GM19438 (cell line): ENCODE measurements around the gene LHX1.

Source experiments
- ATAC-seq: cut with Tn5 transposase; IDR thresholded peaks from one replicate; pipeline ENCODE4 v1.9.1; 2021; ENCODE audit warnings: low read depth; ENCODE audit not compliant: unreplicated experiment

LHX1 gene

GRCh38 chr17:36921095-36921851 lies 16.0 kb upstream of the LHX1 start:
- no peak for ATAC-seq

DNA sequence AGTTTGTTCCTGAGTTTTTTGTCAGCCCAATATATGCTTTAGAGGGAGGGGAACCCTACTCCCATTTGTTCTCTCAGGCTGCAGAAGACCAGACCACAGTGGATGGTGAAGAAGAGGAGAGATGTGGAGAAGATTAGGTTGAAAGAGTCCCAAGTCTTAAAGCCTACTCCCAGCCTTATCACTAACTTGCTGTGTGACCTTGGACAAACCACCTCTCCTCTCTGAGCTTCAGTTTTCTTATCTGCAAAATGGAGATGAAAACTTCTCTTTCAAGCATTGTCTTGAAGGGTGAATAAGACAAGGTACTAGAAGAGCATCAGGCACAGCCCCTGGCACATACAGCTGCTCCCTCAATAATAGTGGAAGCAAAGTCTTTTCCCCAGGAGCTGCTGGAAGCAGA lies 15.1 kb upstream of the LHX1 start:
- ATAC-seq, result no peak

DNA sequence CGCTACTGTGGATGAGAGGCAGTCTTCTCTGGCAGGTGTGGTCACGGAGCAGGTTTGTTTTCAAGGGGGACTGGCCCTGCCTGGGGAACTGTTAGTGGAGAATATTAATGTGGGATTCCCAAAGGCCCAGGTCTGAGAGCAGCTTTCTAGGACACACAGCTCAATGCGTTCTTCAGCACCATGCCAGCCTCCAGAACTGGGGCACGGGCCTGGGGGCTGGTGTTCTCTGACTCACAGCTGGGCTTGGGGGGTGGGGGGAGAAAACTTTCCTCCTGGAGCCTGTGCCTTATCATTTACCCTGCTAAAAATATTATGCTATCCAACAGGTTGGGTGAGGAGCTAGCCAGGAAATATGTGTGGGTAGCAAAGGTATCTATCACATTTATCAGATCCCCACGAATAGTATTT lies 13.5 kb upstream of the LHX1 start:
- no peak for ATAC-seq

DNA sequence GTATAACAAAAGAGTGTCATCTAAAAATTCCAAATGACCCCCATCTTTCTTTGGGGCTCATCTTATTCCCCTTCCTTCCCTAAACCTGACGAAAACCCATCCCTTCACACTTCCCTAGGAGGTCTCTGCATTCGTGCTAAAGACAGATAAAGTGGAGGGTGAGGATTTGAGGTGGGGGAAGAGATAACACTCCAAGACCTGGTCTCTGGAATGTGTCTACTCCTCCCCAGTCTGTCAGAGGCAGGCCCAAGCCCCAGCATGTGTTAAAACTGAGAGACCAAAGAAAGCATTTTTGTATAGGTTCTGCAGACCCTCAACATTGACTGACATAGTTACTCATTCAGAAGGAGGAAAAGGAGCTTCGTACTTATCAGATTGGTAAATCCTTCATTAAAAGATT lies 11.0 kb upstream of the LHX1 start:
- ATAC-seq, result no peak

DNA sequence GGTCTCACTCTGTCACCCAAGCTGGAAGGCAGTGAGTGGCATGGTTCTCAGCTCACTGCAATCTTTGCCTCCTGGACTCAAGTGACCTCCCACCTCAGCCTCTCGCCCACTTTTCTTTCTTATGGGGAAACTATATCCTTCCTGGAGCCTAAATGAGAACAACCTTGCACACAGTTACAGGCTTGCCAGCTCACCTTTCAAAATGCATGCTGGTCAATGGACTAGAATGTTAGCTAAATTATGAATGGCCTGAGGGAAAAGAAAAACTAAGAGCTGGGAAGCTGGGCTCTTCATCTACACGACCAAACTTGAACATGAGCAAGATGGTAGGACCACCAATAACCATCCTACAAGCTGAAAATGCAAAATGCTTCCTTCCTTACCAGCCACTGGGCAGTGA lies 10.6 kb upstream of the LHX1 start:
- no peak for ATAC-seq

DNA sequence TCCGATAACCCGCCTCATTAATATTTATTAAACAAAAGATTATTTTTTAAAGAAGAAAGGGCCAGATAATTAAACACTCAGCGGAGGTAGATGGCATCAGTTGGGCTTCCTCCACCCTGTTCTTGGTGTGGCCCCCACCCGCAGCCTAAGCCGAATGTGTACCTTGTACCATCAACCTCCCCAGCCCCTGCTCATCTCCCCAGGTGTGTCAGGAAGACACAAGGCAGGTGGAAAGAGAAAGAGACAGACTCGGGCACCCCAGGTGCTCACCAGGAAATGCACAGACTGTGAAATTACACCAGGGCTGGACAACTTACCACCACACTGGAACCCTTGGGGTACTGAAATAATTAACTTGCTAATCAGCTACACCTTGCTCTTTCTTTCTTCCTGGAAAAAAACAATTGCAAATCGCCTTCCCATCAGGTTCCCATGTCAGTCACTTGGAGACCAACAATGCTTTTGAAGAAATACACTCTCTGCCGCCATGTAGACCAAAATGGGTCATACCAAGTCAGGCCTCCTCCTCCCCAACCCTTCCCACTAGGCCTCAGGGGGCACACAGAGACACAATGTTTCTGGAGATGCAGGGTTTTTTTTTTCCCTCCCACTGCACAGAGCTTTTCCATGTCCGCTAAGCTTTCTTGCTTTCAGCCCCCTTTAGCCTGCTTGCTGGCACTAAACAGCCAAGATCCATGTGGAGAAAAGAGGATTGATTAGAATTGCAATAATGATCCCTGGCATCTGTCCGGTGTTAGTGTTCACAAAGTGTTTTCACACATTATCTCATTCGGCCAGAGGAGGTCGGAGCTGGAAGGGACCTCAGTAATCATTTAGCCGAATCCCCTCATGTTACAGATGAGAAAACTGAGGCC lies 8.6 kb upstream of the LHX1 start:
- no peak for ATAC-seq

DNA sequence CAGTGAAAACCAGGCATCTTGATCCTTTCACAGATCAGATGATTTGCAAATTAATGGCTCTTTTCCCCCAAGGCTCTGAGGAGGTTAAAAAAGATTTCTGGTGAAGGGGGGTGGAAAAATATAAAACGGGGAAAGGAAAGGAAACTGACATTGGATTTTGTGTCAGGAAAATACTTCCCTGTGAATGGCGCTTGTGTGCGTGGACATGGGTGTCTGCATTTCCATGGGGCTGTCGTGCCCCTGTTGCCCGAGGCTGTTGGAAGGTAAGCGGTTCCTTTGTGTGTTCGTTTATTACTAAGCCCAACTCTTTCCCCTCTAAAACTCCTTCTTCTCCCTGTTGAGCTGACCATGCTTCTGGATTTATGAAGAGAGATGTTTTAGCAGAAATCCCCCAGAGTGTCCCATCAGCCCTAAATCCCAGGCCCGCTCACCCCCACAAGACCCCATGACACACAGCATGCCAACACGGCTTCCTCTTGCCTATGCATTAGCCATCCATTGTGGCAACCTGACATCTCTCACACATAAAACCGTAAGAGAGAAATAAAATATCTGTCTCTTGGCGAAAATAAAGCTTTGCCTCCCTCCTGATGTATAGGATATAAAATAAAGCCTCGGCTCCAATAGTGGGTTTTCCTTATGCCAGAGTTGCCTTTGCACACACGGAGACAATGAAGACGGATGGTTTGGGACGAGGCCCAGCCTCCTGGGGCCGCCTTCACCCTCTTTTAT lies 7.3 kb upstream of the LHX1 start:
- no peak for ATAC-seq

DNA sequence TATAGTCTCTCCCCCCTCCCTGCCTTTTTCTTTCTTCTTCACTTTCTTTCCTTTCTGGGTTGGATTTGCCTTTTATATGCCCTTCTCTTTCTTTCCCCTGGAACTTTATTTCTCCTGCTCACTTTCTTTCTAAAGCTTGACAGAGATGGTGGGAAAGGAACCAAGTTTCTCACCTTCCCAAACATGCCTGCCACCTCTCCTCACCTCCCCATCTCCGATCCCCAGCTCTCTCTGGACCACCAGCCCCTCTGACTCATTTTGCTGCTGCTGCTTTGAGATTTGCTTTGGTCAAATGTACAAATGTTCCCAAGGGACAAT lies 6.7 kb upstream of the LHX1 start:
- ATAC-seq, result no peak

- ATAC-seq, result no peak
Measured at GRCh38 chr17:36931096-36931696, 6.1 kb upstream of the LHX1 start.

DNA sequence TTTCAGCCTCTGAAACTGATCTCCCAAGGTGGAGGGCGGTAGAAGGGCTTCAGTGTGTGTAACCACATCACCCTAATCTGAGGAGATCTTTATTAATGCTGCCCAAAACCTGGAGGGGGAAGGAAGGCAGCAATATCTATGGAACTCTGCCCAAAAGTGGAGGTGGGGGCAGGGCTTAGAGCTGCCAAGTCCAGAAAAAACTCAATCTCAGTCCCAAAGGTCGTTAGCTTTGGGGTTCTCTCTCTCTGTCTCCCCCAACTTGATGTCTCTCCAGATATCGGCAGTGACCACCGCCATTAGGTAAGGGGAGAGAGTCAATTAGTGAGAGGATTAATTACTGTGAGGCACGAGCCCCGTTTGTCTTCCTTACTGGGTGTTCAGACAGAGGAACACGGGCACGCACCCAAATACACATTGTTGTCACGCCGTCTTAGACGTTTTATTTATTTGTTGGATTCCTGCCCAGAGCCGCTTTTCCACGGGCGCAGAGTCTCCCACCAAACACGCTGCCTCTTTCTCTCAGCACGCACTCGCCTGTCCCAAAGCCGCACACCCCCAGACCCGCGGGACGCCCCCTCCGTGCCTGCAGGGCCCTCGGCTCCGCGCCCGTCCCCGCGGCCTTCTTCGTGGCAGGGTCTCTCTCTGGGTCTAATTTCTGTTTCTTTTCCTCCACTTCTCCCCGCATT lies 5.4 kb upstream of the LHX1 start:
- no peak for ATAC-seq

DNA sequence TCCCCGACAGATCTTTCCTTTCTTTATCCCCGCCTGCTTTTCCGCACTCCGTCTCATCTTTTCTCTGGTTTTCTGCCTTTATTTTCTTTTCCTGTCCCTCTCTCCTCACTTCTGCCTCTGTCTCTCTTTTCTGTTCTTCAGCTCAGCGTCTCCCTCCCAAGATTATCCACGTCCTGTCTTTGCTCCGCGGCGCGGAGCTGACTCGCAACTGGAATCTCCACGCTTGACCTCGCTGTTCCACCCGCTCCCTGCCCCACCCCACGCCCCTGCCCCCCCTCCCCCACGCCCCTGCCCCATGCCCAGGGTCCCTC lies 4.9 kb upstream of the LHX1 start:
- no peak for ATAC-seq

- ATAC-seq, result no peak
Measured at GRCh38 chr17:36932694-36933511, 4.4 kb upstream of the LHX1 start.

- ATAC-seq, result no peak
Measured at GRCh38 chr17:36933512-36934143, 3.6 kb upstream of the LHX1 start.

- ATAC-seq, result no peak
Measured at GRCh38 chr17:36934144-36934691, 3.1 kb upstream of the LHX1 start.

GRCh38 chr17:36934692-36935630 lies 2.3 kb upstream of the LHX1 start:
- no peak for ATAC-seq

- no peak for ATAC-seq
Measured at GRCh38 chr17:36935671-36936454, 1.4 kb upstream of the LHX1 start.

DNA sequence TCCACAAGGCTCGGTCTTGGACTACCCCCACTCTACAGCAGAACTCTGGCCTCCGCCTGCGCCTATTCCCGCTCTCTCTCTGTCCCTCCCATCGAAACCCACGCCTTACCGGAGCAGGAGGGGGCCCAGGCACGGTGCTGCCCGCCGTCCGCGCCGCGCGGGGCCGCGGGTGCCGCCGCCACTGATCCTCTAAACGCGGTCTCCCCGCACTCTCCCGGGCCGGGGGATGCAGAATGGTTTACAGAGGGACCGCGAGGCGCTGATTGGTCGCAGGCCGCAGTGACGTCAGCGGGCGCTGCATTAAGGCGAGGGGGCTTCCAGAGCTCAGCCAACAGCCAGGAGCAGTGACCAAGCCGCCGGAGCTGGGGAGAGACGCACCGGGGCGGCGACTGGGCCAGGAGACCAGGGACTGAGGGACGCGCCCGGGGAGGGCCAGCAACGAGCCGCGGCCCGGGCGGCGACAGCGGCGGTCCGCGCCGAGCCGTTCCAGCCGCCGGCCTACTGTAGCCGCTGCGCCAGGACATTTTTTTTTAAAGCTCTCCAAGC lies 747 bp upstream of the LHX1 start:
- no peak for ATAC-seq
